ENCODE results near the gene SLC35C1.
"Not testable (repeated sequence)": the region's sequence is repeated elsewhere in the genome, so short reads cannot be mapped to it uniquely, and the experiment has no call there.

The SLC35C1 gene

DNA sequence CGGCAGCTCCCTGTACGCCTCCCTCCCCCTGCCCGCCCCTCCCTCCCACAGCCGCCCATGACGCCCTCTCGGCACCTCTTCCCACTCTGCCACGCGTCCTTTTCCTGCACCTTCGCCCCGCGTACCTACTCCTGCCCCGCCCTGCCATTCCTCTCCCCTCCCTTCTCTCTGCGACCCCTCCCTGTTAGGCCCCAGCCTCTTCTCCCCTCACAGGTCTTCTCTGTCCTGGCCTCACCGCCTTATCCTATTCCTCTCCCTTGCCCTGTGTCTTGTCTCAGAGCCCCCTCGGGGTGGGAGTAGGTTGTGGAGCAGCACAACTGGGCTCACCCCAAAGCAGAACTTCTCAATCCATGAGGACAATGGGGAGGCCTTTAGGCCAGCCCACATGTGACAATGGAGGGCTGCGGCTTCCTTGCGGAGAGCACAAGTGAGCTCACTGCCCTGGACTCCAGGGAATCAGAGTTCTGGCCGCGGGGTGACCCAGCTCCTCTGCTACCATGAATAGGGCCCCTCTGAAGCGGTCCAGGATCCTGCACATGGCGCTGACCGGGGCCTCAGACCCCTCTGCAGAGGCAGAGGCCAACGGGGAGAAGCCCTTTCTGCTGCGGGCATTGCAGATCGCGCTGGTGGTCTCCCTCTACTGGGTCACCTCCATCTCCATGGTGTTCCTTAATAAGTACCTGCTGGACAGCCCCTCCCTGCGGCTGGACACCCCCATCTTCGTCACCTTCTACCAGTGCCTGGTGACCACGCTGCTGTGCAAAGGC, 539 bp downstream of the SLC35C1 start:
- no peak for DNase-seq (ENCODE audit: low read depth, low spot score)
- Histone ChIP-seq H3K27ac (no peak overlapping the region), H3K4me3 (peak overlapping the region; percentile 83), H3K9me3 (ENCODE audit: low read depth, low read length) (no peaks in the 10 kb centered on the region), H3K9ac (ENCODE audit: insufficient read length) (peak overlapping the region; percentile 82), H3K36me3 (ENCODE audit: insufficient read depth, low read length) (no peaks in the 10 kb centered on the region)
- TF ChIP-seq EZH2 (IDR thresholded peaks at IDR 0.05) (no peak), POLR2AphosphoS5 (IDR thresholded peaks at IDR 0.05; ENCODE audit: borderline replicate concordance, low read depth, low read length) (no peak), FOXP2 (optimal IDR thresholded peaks at IDR 0.05; ENCODE audit: control extremely low read depth, extremely low read length, insufficient read depth) (no peak)

DNA sequence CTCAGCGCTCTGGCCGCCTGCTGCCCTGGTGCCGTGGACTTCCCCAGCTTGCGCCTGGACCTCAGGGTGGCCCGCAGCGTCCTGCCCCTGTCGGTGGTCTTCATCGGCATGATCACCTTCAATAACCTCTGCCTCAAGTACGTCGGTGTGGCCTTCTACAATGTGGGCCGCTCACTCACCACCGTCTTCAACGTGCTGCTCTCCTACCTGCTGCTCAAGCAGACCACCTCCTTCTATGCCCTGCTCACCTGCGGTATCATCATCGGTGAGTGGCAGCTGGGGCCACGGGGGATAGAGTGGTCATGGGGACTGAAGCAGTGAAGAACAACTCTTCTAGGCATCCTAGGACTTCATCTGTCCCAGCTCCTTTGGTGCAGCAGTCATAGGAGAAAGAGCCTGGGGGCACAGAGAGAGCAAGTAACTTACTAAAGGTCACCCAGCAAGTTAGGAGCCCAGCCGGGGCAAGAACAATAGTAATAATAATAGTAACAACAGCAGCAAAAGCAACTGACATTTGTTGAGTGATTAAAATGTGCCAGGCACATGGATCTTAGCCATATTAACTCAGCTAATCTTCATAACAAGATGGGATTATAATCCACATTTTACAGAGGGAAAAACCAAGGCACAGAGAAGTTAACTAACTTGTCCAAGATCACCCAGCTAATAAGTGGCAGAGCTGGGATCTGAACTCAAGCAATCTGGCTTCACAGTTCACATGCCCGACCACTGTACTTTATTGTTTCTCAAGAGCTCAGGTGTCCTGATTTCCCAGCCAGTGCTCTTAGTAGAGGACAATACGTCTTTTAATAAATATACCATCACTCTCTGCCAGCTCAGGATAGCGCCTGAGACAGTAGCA, 1.4 kb downstream of the SLC35C1 start:
- Histone ChIP-seq H3K27ac (no peak overlapping the region), H3K36me3 (ENCODE audit: insufficient read depth, low read length) (peaks cover 5% of the 10 kb centered on the region; the same call in 1 of the 2 replicates), H3K9me3 (ENCODE audit: low read depth, low read length) (no peaks in the 10 kb centered on the region), H3K4me3 (peak overlapping the region; percentile 83), H3K9ac (ENCODE audit: insufficient read length) (peak overlapping the region; percentile 82)
- no peak for DNase-seq (ENCODE audit: low read depth, low spot score)
- TF ChIP-seq FOXP2 (optimal IDR thresholded peaks at IDR 0.05; ENCODE audit: control extremely low read depth, extremely low read length, insufficient read depth) (no peak), POLR2AphosphoS5 (IDR thresholded peaks at IDR 0.05; ENCODE audit: borderline replicate concordance, low read depth, low read length) (no peak), EZH2 (IDR thresholded peaks at IDR 0.05) (no peak)

DNA sequence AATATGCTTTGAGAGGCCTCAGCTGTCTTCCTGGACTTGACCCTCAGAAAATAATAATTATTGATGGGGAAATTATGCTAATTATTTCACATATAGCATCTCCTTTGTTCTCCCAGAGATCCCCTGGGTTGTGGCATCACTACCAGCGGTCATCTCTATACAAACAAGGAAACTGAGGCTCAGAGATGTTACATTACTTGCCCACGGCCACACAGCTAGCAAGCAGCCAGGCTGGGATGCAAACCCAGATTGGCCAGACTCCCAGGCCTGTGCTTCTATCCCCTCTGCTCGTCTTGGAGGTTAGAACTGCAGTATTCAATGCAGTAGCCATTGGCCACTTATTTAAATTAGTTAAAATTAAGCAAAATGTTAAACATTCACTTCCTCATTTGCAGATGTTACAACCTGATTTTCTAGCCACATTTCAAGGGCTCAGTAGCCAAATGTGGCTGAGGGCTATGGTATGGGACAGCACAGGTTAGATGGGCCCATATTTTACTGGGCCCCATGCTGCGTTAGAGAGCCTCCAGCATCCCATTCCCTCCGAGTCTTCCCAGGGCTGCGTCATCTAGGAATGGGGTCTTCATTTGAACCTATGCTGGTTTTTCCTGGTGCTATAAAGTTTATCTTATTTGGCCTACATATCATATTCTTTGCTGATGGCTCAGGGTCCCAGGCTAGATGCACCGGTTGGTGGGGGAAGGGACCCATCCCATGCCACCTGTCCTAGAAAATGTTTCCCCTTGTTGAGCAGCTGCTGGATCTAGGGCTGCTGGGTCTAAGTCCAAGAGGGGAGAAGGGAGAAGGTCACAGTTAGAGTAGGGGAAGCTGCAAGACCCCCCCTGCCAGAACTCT, 2.2 kb downstream of the SLC35C1 start:
- Histone ChIP-seq H3K36me3 (ENCODE audit: insufficient read depth, low read length) (peaks cover 8% of the 10 kb centered on the region; the same call in 1 of the 2 replicates), H3K9ac (ENCODE audit: insufficient read length) (peak overlapping the region; percentile 41), H3K9me3 (ENCODE audit: low read depth, low read length) (no peaks in the 10 kb centered on the region), H3K27ac (no peak overlapping the region), H3K4me3 (peak overlapping the region; percentile 83)
- TF ChIP-seq POLR2AphosphoS5 (IDR thresholded peaks at IDR 0.05; ENCODE audit: borderline replicate concordance, low read depth, low read length) (no peak), EZH2 (IDR thresholded peaks at IDR 0.05) (no peak), FOXP2 (optimal IDR thresholded peaks at IDR 0.05; ENCODE audit: control extremely low read depth, extremely low read length, insufficient read depth) (no peak)
- no peak for DNase-seq (ENCODE audit: low read depth, low spot score)

DNA sequence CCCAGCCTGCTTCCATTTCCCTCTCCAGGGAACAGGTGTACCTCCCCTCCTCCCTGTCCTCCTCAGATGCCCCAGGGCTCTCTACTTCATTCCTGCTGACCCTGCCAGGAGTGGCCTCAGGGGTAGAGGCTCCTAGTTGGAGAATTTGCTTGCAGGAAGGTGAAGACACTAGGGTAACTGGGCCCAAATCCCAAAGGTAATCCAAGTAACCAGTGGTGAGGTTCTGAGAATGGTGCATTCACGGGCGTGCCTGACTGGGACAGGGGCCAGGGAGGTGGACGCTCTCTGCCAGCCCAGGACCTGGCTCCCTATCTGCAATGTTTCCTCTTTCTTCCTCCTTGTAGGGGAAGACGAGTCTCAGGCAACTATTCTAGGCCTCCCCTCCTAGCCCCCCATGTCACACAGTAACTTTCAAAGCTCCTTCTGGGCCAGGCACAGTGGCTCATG, 2.9 kb downstream of the SLC35C1 start:
- H3K9me3 ChIP-seq (ENCODE audit: low read depth, low read length): no peaks in the 10 kb centered on the region
- peaks cover 8% of the 10 kb centered on the region; the same call in 1 of the 2 replicates for H3K36me3 ChIP-seq (ENCODE audit: insufficient read depth, low read length)
- H3K9ac ChIP-seq (ENCODE audit: insufficient read length): no peak overlapping the region
- DNase-seq (ENCODE audit: low read depth, low spot score): no peak
- H3K27ac ChIP-seq: no peak overlapping the region
- no peak overlapping the region for H3K4me3 ChIP-seq
- TF ChIP-seq EZH2 (IDR thresholded peaks at IDR 0.05) (no peak), POLR2AphosphoS5 (IDR thresholded peaks at IDR 0.05; ENCODE audit: borderline replicate concordance, low read depth, low read length) (no peak), FOXP2 (optimal IDR thresholded peaks at IDR 0.05; ENCODE audit: control extremely low read depth, extremely low read length, insufficient read depth) (no peak)

DNA sequence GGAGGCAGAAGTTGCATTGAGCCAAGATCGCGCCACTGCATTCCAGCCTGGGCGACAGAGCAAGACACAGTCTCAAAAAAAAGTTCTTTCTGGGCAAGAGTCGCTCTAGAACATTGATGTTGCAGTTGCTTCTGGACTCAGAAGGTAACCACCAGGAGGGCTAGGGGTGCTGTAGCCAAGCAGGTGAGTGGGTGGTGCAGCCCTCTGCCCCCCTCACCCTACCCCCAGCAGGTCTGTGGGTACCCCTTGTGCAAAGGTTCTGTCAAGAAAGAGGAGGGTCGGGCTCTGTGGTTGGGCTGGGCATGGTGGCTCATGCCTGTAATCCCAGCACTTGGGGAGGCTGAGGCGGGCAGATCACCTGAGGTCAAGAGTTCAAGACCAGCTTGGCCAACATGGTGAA, 3.5 kb downstream of the SLC35C1 start:
- not testable (repeated sequence) for H3K27ac ChIP-seq; H3K36me3 ChIP-seq (ENCODE audit: insufficient read depth, low read length); H3K9ac ChIP-seq (ENCODE audit: insufficient read length); DNase-seq (ENCODE audit: low read depth, low spot score); H3K9me3 ChIP-seq (ENCODE audit: low read depth, low read length); H3K4me3 ChIP-seq

DNA sequence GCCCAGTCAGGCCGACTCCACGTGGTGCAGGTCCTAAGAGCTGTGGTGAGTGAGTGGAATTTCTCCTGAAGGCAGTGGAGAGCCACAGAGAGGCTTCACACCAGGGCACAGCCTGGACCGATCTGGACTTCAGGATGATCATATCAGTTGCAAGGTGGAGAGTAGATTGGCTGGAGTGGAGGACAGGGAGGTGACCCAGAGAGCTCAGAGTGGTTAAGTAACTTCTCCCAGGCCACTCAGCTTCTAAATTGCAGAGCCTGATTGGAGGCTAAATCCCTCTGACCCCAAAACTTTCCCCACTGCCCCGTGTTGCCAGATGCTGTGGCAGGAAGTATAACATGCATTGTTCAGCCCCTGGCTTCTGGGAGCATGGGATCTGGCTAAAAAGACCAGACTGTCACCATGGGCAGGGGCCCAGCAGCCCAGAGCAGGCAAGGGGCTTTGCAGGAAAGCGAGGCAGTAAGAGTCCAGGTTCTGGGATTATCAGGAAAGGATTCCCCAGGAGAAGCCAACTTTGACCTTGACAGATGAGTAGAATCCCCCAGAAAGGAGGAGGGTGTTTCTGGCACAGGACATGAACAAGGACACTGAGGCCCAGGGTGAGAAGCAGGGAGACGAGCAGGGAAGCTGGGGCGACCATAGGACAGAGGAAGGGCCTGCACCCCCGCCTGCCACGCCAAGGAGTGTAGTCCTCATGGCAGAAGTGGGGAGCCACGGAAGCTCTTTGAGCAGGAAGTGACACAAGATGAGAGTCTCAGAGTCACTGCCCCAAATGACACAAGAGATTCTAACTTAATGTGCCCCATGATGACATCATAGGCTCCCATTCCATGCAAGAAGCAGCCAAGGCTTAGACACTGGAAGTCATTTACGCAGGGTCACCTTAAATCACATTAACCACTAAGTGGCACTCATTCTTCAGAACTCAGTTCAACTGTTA, 4.8 kb downstream of the SLC35C1 start:
- Histone ChIP-seq H3K9ac (ENCODE audit: insufficient read length) (no peak overlapping the region), H3K27ac (peak overlapping the region; percentile 31; the same call in 1 of the 2 replicates), H3K4me3 (no peak overlapping the region), H3K36me3 (ENCODE audit: insufficient read depth, low read length) (peaks cover 8% of the 10 kb centered on the region; the same call in 1 of the 2 replicates), H3K9me3 (ENCODE audit: low read depth, low read length) (no peaks in the 10 kb centered on the region)
- no peak for DNase-seq (ENCODE audit: low read depth, low spot score)
- TF ChIP-seq POLR2AphosphoS5 (IDR thresholded peaks at IDR 0.05; ENCODE audit: borderline replicate concordance, low read depth, low read length): no peak
- TF ChIP-seq FOXP2 (optimal IDR thresholded peaks at IDR 0.05; ENCODE audit: control extremely low read depth, extremely low read length, insufficient read depth): no peak
- TF ChIP-seq EZH2 (IDR thresholded peaks at IDR 0.05): no peak

DNA sequence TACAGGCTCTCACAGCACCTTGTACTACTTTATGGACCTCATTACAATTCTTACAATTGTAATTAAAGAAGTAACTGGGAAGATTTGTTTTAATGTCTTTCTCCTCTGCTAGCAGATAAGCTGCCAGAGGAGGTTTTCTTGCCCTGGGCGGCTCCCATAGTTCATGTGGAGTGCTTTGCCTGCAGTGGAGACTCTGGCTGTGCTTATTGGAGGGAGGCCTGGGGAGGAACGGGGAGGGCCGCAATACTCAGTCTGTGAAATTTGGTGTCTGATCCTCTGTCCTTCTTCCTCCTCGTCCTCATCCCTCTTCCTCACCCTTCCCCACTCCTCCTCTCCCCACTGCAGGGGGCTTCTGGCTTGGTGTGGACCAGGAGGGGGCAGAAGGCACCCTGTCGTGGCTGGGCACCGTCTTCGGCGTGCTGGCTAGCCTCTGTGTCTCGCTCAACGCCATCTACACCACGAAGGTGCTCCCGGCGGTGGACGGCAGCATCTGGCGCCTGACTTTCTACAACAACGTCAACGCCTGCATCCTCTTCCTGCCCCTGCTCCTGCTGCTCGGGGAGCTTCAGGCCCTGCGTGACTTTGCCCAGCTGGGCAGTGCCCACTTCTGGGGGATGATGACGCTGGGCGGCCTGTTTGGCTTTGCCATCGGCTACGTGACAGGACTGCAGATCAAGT, 5.6 kb downstream of the SLC35C1 start:
- Histone ChIP-seq H3K36me3 (ENCODE audit: insufficient read depth, low read length) (peaks cover 8% of the 10 kb centered on the region; the same call in 1 of the 2 replicates), H3K9ac (ENCODE audit: insufficient read length) (no peak overlapping the region), H3K27ac (0 out of 2 replicates have a peak overlapping the region, but pooled peaks have one; percentile 1), H3K4me3 (no peak overlapping the region), H3K9me3 (ENCODE audit: low read depth, low read length) (no peaks in the 10 kb centered on the region)
- DNase-seq (ENCODE audit: low read depth, low spot score): no peak
- no peak for TF ChIP-seq POLR2AphosphoS5 (IDR thresholded peaks at IDR 0.05; ENCODE audit: borderline replicate concordance, low read depth, low read length)

All from SK-N-MC (cell line).